ENCODE measurements around the gene DENND1A. TPM values are rescaled to one million over a fixed set of nuclear protein-coding genes. Genes with fewer than 3 reads are reported as not detected.

The DENND1A gene
- total RNA-seq, 2 experiments from 2014 or later = 21.9 to 23.3 TPM

GRCh38 chr9:123395689-123396511 is 534.0 kb downstream of the DENND1A start:
- DNase-seq (no peak), ATAC-seq (no peak)
- H3K9me3 Mint-ChIP-seq = no peaks in the 10 kb centered on the region
- no peaks in the 10 kb centered on the region for H3K36me3 Mint-ChIP-seq (ENCODE audit: low read depth)
- intact Hi-C loops (cut with micrococcal nuclease) = no loop called here
- no peak overlapping the region for H3K27ac Mint-ChIP-seq
- CTCF ChIA-PET = interaction anchor here (1.6 to 1.9 kb wide), 2 partner anchors 11 to 41 kb away, joined by 5 to 6 read pairs; no protein-coding TSS in a partner anchor
- no peak for TF ChIP-seq CTCF (IDR thresholded peaks at IDR 0.05)
- no peaks in the 10 kb centered on the region for H3K4me1 Mint-ChIP-seq (ENCODE audit: low read depth)
- no peaks in the 10 kb centered on the region for H3K27me3 Mint-ChIP-seq
- POLR2A ChIA-PET = no interaction called here
- no peak overlapping the region for H3K4me3 Mint-ChIP-seq

GRCh38 chr9:123395276-123395688 is 534.6 kb downstream of the DENND1A start:
- H3K27me3 Mint-ChIP-seq = no peaks in the 10 kb centered on the region
- ChIA-PET POLR2A (no interaction called here), CTCF (interaction anchor here (1.6 to 1.9 kb wide), 2 partner anchors 10 to 40 kb away, joined by 5 to 6 read pairs; no protein-coding TSS in a partner anchor)
- H3K27ac Mint-ChIP-seq = no peak overlapping the region
- no peak overlapping the region for H3K4me3 Mint-ChIP-seq
- H3K4me1 Mint-ChIP-seq (ENCODE audit: low read depth) = no peaks in the 10 kb centered on the region
- TF ChIP-seq CTCF (IDR thresholded peaks at IDR 0.05) = no peak
- H3K36me3 Mint-ChIP-seq (ENCODE audit: low read depth) = no peaks in the 10 kb centered on the region
- ATAC-seq (no peak), DNase-seq (no peak)
- intact Hi-C loops (cut with micrococcal nuclease) = no loop called here
- no peaks in the 10 kb centered on the region for H3K9me3 Mint-ChIP-seq

- H3K4me1 Mint-ChIP-seq (ENCODE audit: low read depth) = no peaks in the 10 kb centered on the region
- no peak for DNase-seq
- no peak for ATAC-seq
- no peak overlapping the region for H3K27ac Mint-ChIP-seq
- POLR2A ChIA-PET = no interaction called here
- TF ChIP-seq CTCF (IDR thresholded peaks at IDR 0.05) = no peak
- no peak overlapping the region for H3K4me3 Mint-ChIP-seq
- H3K36me3 Mint-ChIP-seq (ENCODE audit: low read depth) = no peaks in the 10 kb centered on the region
- no peaks in the 10 kb centered on the region for H3K27me3 Mint-ChIP-seq
- intact Hi-C loops (cut with micrococcal nuclease) = no loop called here
- CTCF ChIA-PET = interaction anchor here (1.9 kb wide), 1 partner anchor 40 kb away, joined by 5 read pairs; no protein-coding TSS in a partner anchor
- no peaks in the 10 kb centered on the region for H3K9me3 Mint-ChIP-seq
Observed at GRCh38 chr9:123394291-123395235, 535.4 kb downstream of the DENND1A start.

- H3K4me1 Mint-ChIP-seq (ENCODE audit: low read depth) = no peaks in the 10 kb centered on the region
- ChIA-PET CTCF (no interaction called here), POLR2A (no interaction called here)
- H3K27ac Mint-ChIP-seq = no peak overlapping the region
- DNase-seq (no peak), ATAC-seq (no peak)
- TF ChIP-seq CTCF (IDR thresholded peaks at IDR 0.05) = no peak
- no peaks in the 10 kb centered on the region for H3K36me3 Mint-ChIP-seq (ENCODE audit: low read depth)
- no peaks in the 10 kb centered on the region for H3K27me3 Mint-ChIP-seq
- intact Hi-C loops (cut with micrococcal nuclease) = no loop called here
- H3K4me3 Mint-ChIP-seq = no peak overlapping the region
- H3K9me3 Mint-ChIP-seq = no peaks in the 10 kb centered on the region
Observed at GRCh38 chr9:123392802-123393201, 537.1 kb downstream of the DENND1A start.

All from activated CD8-positive, alpha-beta T cell treated with anti-CD3 and anti-CD28 coated beads for 36 hours (primary cell).